HepG2 (cell line): ENCODE results near the gene LAMA5. TPM values are rescaled to one million over a fixed set of nuclear protein-coding genes. Genes with fewer than 3 reads are reported as not detected.

Experiments
- BORCS8-MEF2B ChIP-seq: sonication (generic); formaldehyde crosslinking; IDR thresholded peaks from 2 replicates; pipeline ENCODE4 v1.8.0; 2022; ENCODE audit warnings: mild to moderate bottlenecking, missing genetic modification reagents
- BRD4 ChIP-seq: sonication (generic); formaldehyde crosslinking; IDR thresholded peaks from 2 replicates; pipeline ENCODE4 v1.4.0; 2020; ENCODE audit warnings: missing genetic modification reagents
- GABPB1 ChIP-seq: IDR thresholded peaks from 2 replicates; pipeline ENCODE4 v1.6.1; 2016; ENCODE audit warnings: mild to moderate bottlenecking, missing genetic modification reagents, moderate library complexity, missing compliant biosample characterization
- IKZF1 ChIP-seq: fragments of 450-650 bp; IDR thresholded peaks from 2 replicates; pipeline ENCODE4 v1.7.1; 2016
- MZF1 ChIP-seq: sonication (generic); formaldehyde crosslinking; IDR thresholded peaks from 2 replicates; pipeline ENCODE4 v1.8.1; 2023; ENCODE audit warnings: mild to moderate bottlenecking, missing genetic modification reagents, borderline replicate concordance
- SMARCC2 ChIP-seq: fragments of 450-650 bp; IDR thresholded peaks from 2 replicates; pipeline ENCODE4 v1.6.1; 2017; ENCODE audit warnings: antibody characterized with exemption, mild to moderate bottlenecking
- SRSF4 ChIP-seq: fragments of 200-400 bp; formaldehyde crosslinking; IDR thresholded peaks from one replicate; pipeline ENCODE4 v1.6.1; 2018; ENCODE audit warnings: mild to moderate bottlenecking, low read depth, low read length, moderate library complexity; ENCODE audit not compliant: poor library complexity, severe bottlenecking
- TCF12 ChIP-seq, 2 experiments: fragments of 450-650 bp in 1 of 2; sonication (generic) in 1 of 2; formaldehyde crosslinking in 1 of 2; IDR thresholded peaks; 2 replicates each; pipeline versions ENCODE4 v1.6.1 to v1.8.0; 2017 to 2022; ENCODE audit warnings: antibody characterized with exemption in 1 of 2, mild to moderate bottlenecking in 1 of 2, missing genetic modification reagents in 1 of 2, moderate library complexity in 1 of 2
- THYN1 ChIP-seq: sonication (generic); formaldehyde crosslinking; IDR thresholded peaks from 2 replicates; pipeline ENCODE4 v1.8.1; 2023; ENCODE audit warnings: low read depth, mild to moderate bottlenecking, moderate library complexity, missing genetic modification reagents, borderline replicate concordance
- ZBTB8A ChIP-seq: sonication (generic); formaldehyde crosslinking; IDR thresholded peaks from 2 replicates; pipeline ENCODE4 v1.4.0; 2020; ENCODE audit warnings: mild to moderate bottlenecking, low read depth, missing genetic modification reagents, borderline replicate concordance
- ZNF253 ChIP-seq: sonication (generic); formaldehyde crosslinking; IDR thresholded peaks from 2 replicates; pipeline ENCODE4 v1.8.0; 2022; ENCODE audit warnings: mild to moderate bottlenecking, missing genetic modification reagents, borderline replicate concordance
- ZNF589 ChIP-seq: sonication (generic); formaldehyde crosslinking; conservative IDR thresholded peaks from 2 replicates; pipeline ENCODE4 v1.8.0; 2022; ENCODE audit warnings: mild to moderate bottlenecking, moderate library complexity, missing genetic modification reagents
- ZSCAN20 ChIP-seq: sonication (generic); formaldehyde crosslinking; IDR thresholded peaks from 2 replicates; pipeline ENCODE4 v1.4.0; 2020; ENCODE audit warnings: missing genetic modification reagents, mild to moderate bottlenecking, borderline replicate concordance
- ZSCAN25 ChIP-seq: sonication (generic); formaldehyde crosslinking; IDR thresholded peaks from 2 replicates; pipeline ENCODE4 v1.8.0; 2022; ENCODE audit warnings: mild to moderate bottlenecking, missing genetic modification reagents
- polyA plus RNA-seq, 8 experiments: library from polyadenylated mRNA; depleted of rRNA in 3 of 8; stranded (reverse) in 7 of 8; unstranded in 1 of 8; fragments of >200 nt; fragmentation: Illumina TruSeq in 4 of 8; extraction: Trizol in 4 of 8; gene quantifications; 2 replicates each; pipeline versions ENCODE4 v1.2.1 to v1.2.3, GENCODE V29; 2011 to 2016; ENCODE audit warnings: low read depth in 4 of 8, missing spikeins in 1 of 8, mixed read lengths in 1 of 8; ENCODE audit not compliant: insufficient read depth in 1 of 8
- total RNA-seq, 5 experiments: library from RNA; depleted of rRNA; stranded (reverse); fragments of >200 nt; fragmentation: Illumina TruSeq; extraction: Trizol; gene quantifications; 2 replicates each; pipeline ENCODE4 v1.2.3, GENCODE V29; 2016; ENCODE audit warnings: low read depth in 1 of 5
- TF ChIP-seq, protein P1 (sequence below), 2 experiments: sonication (generic) in 1 of 2; formaldehyde crosslinking in 1 of 2; IDR thresholded peaks; 2 replicates each; pipeline versions ENCODE4 v1.5.1 to v1.6.1; 2011 to 2020; ENCODE audit warnings: borderline replicate concordance in 1 of 2, low read depth in 1 of 2, low read length in 1 of 2, mild to moderate bottlenecking in 1 of 2, missing genetic modification reagents in 1 of 2, moderate library complexity in 1 of 2
- TF ChIP-seq, protein P2 (sequence below): sonication (generic); formaldehyde crosslinking; IDR thresholded peaks from 2 replicates; pipeline ENCODE4 v1.4.0; 2020; ENCODE audit warnings: missing genetic modification reagents
- TF ChIP-seq, protein P3 (sequence below): sonication (generic); formaldehyde crosslinking; IDR thresholded peaks from 2 replicates; pipeline ENCODE4 v1.4.0; 2020; ENCODE audit warnings: missing genetic modification reagents, borderline replicate concordance
- TF ChIP-seq, protein P4 (sequence below): sonication (generic); formaldehyde crosslinking; IDR thresholded peaks from 2 replicates; pipeline ENCODE4 v1.4.0; 2020; ENCODE audit warnings: missing genetic modification reagents
- TF ChIP-seq, protein P5 (sequence below): sonication (generic); formaldehyde crosslinking; IDR thresholded peaks from 2 replicates; pipeline ENCODE4 v1.4.0; 2020; ENCODE audit warnings: missing genetic modification reagents

The LAMA5 gene
- total and polyA plus RNA-seq, 2 of the 13 experiments (the other 11 are each of a cell fraction or from before 2014, with no cell fraction given) = 21.0 to 44.7 TPM

DNA sequence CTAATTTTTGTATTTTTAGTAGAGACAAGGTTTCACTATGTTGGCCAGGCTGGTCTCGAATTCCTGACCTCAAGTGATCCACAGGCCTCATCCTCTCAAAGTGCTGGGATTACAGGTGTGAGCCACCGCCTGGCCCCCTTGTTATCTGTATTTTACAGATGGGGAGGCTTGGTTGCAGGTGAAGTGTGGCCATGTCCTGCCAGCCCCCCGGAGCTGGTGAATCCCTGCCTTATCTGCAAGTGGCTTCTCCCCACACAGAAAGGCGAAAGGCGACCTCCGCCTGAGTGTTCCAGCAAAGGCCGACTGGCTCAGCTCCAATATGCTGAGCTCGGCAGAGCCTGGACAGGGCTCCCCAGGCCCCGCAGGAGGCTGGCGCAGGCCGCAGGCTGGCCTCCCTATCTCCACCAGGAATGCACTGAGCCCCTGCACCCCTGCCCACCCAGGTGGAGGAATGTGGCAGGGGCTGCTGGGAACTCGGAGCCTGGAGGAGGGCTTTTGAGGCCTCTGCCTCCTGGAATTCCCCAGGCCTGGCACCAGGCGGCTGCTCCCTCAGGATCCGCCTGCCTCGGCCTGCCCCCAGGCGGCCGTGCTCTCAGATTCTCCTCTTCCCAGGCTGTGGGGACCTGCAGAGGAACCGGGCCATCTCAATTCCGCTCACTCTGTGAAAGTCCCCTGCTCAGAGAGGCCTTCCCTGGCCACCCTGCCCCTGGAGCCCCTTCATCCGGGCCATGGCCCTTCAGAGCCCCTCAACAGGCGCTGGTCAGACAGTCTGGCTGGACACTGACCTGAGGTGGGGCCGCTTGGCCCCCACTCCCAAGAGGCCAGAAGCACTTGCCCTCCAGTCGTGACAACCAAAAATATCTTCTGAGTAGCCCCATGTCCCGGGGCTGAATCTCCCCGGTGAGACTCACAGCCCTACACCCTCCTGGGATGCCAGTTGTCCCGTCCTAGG is 9.3 kb upstream of the LAMA5 start (continued):
- peak; percentile 63; the same call in 1 of the 2 replicates for TF ChIP-seq ZSCAN20 (CRISPR knock-in tag)
- peak; percentile 87 for TF ChIP-seq BORCS8-MEF2B (CRISPR knock-in tag)
- TF ChIP-seq, protein P1, sequence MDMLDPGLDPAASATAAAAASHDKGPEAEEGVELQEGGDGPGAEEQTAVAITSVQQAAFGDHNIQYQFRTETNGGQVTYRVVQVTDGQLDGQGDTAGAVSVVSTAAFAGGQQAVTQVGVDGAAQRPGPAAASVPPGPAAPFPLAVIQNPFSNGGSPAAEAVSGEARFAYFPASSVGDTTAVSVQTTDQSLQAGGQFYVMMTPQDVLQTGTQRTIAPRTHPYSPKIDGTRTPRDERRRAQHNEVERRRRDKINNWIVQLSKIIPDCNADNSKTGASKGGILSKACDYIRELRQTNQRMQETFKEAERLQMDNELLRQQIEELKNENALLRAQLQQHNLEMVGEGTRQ (IDR thresholded peaks at IDR 0.05; ENCODE audit: low read depth, low read length) = no peak
- TF ChIP-seq, protein P1 (CRISPR knock-in tag; IDR thresholded peaks at IDR 0.05; ENCODE audit: borderline replicate concordance) = no peak
- TF ChIP-seq MZF1 = peak; percentile 84; the same call in 1 of the 2 replicates
- TF ChIP-seq, protein P2, sequence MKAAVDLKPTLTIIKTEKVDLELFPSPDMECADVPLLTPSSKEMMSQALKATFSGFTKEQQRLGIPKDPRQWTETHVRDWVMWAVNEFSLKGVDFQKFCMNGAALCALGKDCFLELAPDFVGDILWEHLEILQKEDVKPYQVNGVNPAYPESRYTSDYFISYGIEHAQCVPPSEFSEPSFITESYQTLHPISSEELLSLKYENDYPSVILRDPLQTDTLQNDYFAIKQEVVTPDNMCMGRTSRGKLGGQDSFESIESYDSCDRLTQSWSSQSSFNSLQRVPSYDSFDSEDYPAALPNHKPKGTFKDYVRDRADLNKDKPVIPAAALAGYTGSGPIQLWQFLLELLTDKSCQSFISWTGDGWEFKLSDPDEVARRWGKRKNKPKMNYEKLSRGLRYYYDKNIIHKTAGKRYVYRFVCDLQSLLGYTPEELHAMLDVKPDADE = no peak
- TF ChIP-seq, protein P3, sequence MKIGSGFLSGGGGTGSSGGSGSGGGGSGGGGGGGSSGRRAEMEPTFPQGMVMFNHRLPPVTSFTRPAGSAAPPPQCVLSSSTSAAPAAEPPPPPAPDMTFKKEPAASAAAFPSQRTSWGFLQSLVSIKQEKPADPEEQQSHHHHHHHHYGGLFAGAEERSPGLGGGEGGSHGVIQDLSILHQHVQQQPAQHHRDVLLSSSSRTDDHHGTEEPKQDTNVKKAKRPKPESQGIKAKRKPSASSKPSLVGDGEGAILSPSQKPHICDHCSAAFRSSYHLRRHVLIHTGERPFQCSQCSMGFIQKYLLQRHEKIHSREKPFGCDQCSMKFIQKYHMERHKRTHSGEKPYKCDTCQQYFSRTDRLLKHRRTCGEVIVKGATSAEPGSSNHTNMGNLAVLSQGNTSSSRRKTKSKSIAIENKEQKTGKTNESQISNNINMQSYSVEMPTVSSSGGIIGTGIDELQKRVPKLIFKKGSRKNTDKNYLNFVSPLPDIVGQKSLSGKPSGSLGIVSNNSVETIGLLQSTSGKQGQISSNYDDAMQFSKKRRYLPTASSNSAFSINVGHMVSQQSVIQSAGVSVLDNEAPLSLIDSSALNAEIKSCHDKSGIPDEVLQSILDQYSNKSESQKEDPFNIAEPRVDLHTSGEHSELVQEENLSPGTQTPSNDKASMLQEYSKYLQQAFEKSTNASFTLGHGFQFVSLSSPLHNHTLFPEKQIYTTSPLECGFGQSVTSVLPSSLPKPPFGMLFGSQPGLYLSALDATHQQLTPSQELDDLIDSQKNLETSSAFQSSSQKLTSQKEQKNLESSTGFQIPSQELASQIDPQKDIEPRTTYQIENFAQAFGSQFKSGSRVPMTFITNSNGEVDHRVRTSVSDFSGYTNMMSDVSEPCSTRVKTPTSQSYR (CRISPR knock-in tag) = peak; percentile 35; the same call in 1 of the 2 replicates
- TF ChIP-seq ZNF253 (CRISPR knock-in tag) = peak; percentile 79; the same call in 1 of the 2 replicates
- TF ChIP-seq, protein P4, sequence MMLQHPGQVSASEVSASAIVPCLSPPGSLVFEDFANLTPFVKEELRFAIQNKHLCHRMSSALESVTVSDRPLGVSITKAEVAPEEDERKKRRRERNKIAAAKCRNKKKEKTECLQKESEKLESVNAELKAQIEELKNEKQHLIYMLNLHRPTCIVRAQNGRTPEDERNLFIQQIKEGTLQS (CRISPR knock-in tag) = peak; percentile 9; the same call in 1 of the 2 replicates
- no peak for TF ChIP-seq IKZF1
- TF ChIP-seq ZNF589 = no peak
- TF ChIP-seq, protein P5, sequence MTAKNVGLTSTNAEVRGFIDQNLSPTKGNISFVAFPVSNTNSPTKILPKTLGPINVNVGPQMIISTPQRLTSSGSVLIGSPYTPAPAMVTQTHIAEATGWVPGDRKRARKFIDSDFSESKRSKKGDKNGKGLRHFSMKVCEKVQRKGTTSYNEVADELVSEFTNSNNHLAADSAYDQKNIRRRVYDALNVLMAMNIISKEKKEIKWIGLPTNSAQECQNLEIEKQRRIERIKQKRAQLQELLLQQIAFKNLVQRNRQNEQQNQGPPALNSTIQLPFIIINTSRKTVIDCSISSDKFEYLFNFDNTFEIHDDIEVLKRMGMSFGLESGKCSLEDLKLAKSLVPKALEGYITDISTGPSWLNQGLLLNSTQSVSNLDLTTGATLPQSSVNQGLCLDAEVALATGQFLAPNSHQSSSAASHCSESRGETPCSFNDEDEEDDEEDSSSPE (CRISPR knock-in tag) = peak; percentile 53; the same call in 1 of the 2 replicates
- no peak for TF ChIP-seq SRSF4
- TF ChIP-seq SMARCC2 = no peak
- TF ChIP-seq GABPB1 (CRISPR knock-in tag) = peak; percentile 72
- peak; percentile 99 for TF ChIP-seq ZSCAN25 (CRISPR knock-in tag)
- TF ChIP-seq THYN1 (CRISPR knock-in tag) = 0 out of 2 replicates have a peak, but pooled peaks have one; percentile 63
- peak; percentile 95 for TF ChIP-seq ZBTB8A (CRISPR knock-in tag)
- no peak for TF ChIP-seq TCF12 (IDR thresholded peaks at IDR 0.05)
- TF ChIP-seq TCF12 (CRISPR knock-in tag; IDR thresholded peaks at IDR 0.05) = no peak; the same call in 1 of the 2 replicates
- TF ChIP-seq BRD4 = peak; percentile 79; the same call in 1 of the 2 replicates
